GM12878 (cell line): ENCODE measurements around the gene SMG9. TPM values are rescaled to one million over a fixed set of nuclear protein-coding genes. Genes with fewer than 3 reads are reported as not detected.

Experiments
- ATAC-seq: fragments of 200-7000 bp; cut with Tn5 transposase; 3 replicates; pipeline ENCODE4 v1.9.1; 2020; ENCODE audit warnings: mild to moderate bottlenecking, moderate library complexity
- BruUV-seq: library from RNA; stranded (reverse); fragments of 400-500 nt; replicated peaks from 2 replicates; lab custom pipeline; 2021; lab: Mats Ljungman, UMichigan
- CTCF ChIA-PET: fragments of 300-600 bp; sonication (Branson Sonifier 250); formaldehyde crosslinking; extraction: SDS; loops from one replicate; lab custom pipeline; 2021; ENCODE audit warnings: inconsistent platforms; lab: Yijun Ruan, JAX
- POLR2A ChIA-PET: fragments of 350-600 bp; formaldehyde crosslinking; extraction: SDS; loops from one replicate; lab custom pipeline; 2021; ENCODE audit warnings: inconsistent platforms; lab: Charles Lee
- RAD21 ChIA-PET: fragments of 300-600 bp; sonication (Branson Sonifier 250); formaldehyde crosslinking; loops from one replicate; lab custom pipeline; 2023; ENCODE audit warnings: antibody characterized with exemption; ENCODE audit not compliant: unreplicated experiment; lab: Charles Lee
- SMC1A ChIA-PET: fragments of 300-600 bp; sonication (Branson Sonifier 250); formaldehyde crosslinking; loops from one replicate; lab custom pipeline; 2023; ENCODE audit not compliant: unreplicated experiment, uncharacterized antibody; lab: Charles Lee
- DNase-seq: peaks from one replicate; pipeline ENCODE4 v3.0.0-alpha.2; 2011; ENCODE audit warnings: low read depth, low spot score
- FAIRE-seq: peaks from 3 replicates; lab custom pipeline; 2011; peaks lifted over from hg19 to GRCh38; lab: Jason Lieb, UNC
- H2AFZ ChIP-seq: 2 replicates; pipeline ENCODE4 v1.6.0; 2011; ENCODE audit warnings: low read depth, low read length, control low read depth; ENCODE audit not compliant: control insufficient read depth
- H3K27ac ChIP-seq: 2 replicates; pipeline ENCODE4 v1.5.1; 2011; ENCODE audit warnings: control low read depth; ENCODE audit not compliant: control insufficient read depth, insufficient read depth
- H3K27me3 ChIP-seq, 2 experiments: replicated peaks in 1 of 2; 2 replicates each; pipeline versions ENCODE4 v1.6.0 to v1.6.1; 2011; ENCODE audit warnings: low read length in 1 of 2; ENCODE audit not compliant: control insufficient read depth in 2 of 2, insufficient read depth in 2 of 2
- H3K36me3 ChIP-seq, 2 experiments: 2 replicates each; pipeline ENCODE4 v1.5.1; 2011; ENCODE audit warnings: low read length in 1 of 2; ENCODE audit not compliant: control insufficient read depth in 2 of 2, insufficient read depth in 2 of 2
- H3K4me1 ChIP-seq: 2 replicates; pipeline ENCODE4 v1.6.1; 2011; ENCODE audit warnings: mild to moderate bottlenecking, low read length, moderate library complexity, mixed read lengths; ENCODE audit not compliant: control insufficient read depth, insufficient read depth
- H3K4me2 ChIP-seq: 2 replicates; pipeline ENCODE4 v1.6.0; 2011; ENCODE audit warnings: control low read depth; ENCODE audit not compliant: control insufficient read depth, insufficient read depth
- H3K4me3 ChIP-seq: fragments of 200-600 bp; sonication (generic); 2 replicates; pipeline ENCODE4 v1.5.1; 2016
- H3K79me2 ChIP-seq: 2 replicates; pipeline ENCODE4 v1.6.0; 2011; ENCODE audit warnings: low read length; ENCODE audit not compliant: control insufficient read depth, insufficient read depth
- H3K9ac ChIP-seq: 2 replicates; pipeline ENCODE4 v1.8.0; 2011; ENCODE audit warnings: low read length, control low read depth, mixed read lengths; ENCODE audit not compliant: control insufficient read depth, insufficient read depth
- H3K9me3 ChIP-seq: replicated peaks from 3 replicates; pipeline ENCODE4 v1.5.1; 2011; ENCODE audit warnings: mild to moderate bottlenecking, low read length; ENCODE audit not compliant: control insufficient read depth, insufficient read depth
- H4K20me1 ChIP-seq: 2 replicates; pipeline ENCODE4 v1.6.0; 2011; ENCODE audit not compliant: control insufficient read depth, insufficient read depth
- CBX5 ChIP-seq: sonication (generic); IDR thresholded peaks from 2 replicates; pipeline ENCODE4 v1.6.1; 2016; ENCODE audit warnings: low read depth, moderate library complexity, mild to moderate bottlenecking, inconsistent platforms
- CTCF ChIP-seq, 3 experiments: IDR thresholded peaks in 2 of 3; conservative IDR thresholded peaks in 1 of 3; 2 replicates each; pipeline ENCODE4 v1.5.1; 2011; ENCODE audit warnings: low read depth in 3 of 3, low read length in 3 of 3, mild to moderate bottlenecking in 3 of 3, control low read depth in 2 of 3, moderate library complexity in 2 of 3, inconsistent platforms in 1 of 3, mixed read lengths in 1 of 3; ENCODE audit not compliant: control insufficient read depth in 2 of 3, insufficient read depth in 1 of 3; ENCODE audit errors: extremely low read depth in 1 of 3
- EGR1 ChIP-seq, 2 experiments: IDR thresholded peaks; 1 replicate in 1 of 2; 2 replicates in 1 of 2; pipeline ENCODE4 v1.6.1; 2011 to 2012; ENCODE audit warnings: low read depth in 2 of 2, low read length in 2 of 2, borderline replicate concordance in 1 of 2, mild to moderate bottlenecking in 1 of 2, moderate library complexity in 1 of 2
- ELK1 ChIP-seq: IDR thresholded peaks from 2 replicates; pipeline ENCODE4 v1.6.1; 2012; ENCODE audit warnings: low read depth, low read length, improper control_type of control experiment
- HDGF ChIP-seq: fragments of 450-650 bp; IDR thresholded peaks from 2 replicates; pipeline ENCODE4 v1.6.1; 2016; ENCODE audit warnings: antibody characterized with exemption
- KAT2A ChIP-seq: conservative IDR thresholded peaks from 2 replicates; pipeline ENCODE4 v1.6.1; 2011; ENCODE audit warnings: low read depth, low read length; ENCODE audit not compliant: control insufficient read depth
- KDM1A ChIP-seq: fragments of 200-600 bp; sonication (generic); IDR thresholded peaks from 2 replicates; pipeline ENCODE4 v1.6.1; 2016; ENCODE audit warnings: borderline replicate concordance
- MTA2 ChIP-seq: fragments of 450-650 bp; IDR thresholded peaks from 2 replicates; pipeline ENCODE4 v1.6.1; 2016; ENCODE audit warnings: low read depth, mild to moderate bottlenecking, moderate library complexity
- NR2F1 ChIP-seq: fragments of 450-650 bp; conservative IDR thresholded peaks from 2 replicates; pipeline ENCODE4 v1.6.1; 2017; ENCODE audit warnings: mild to moderate bottlenecking
- RBBP5 ChIP-seq: fragments of 200-600 bp; sonication (generic); conservative IDR thresholded peaks from 2 replicates; pipeline ENCODE4 v1.6.1; 2016
- SRF ChIP-seq, 2 experiments: IDR thresholded peaks; 2 replicates each; pipeline ENCODE4 v1.6.1; 2011; ENCODE audit warnings: low read depth in 2 of 2, low read length in 2 of 2, mild to moderate bottlenecking in 1 of 2, moderate library complexity in 1 of 2
- STAT3 ChIP-seq: IDR thresholded peaks from 2 replicates; pipeline ENCODE4 v1.6.1; 2011; ENCODE audit warnings: low read depth, low read length, improper control_type of control experiment
- ZBTB11 ChIP-seq: fragments of 450-650 bp; formaldehyde crosslinking; IDR thresholded peaks from 2 replicates; pipeline ENCODE4 v1.5.0; 2022; ENCODE audit warnings: mild to moderate bottlenecking, missing genetic modification characterization
- ZNF622 ChIP-seq: fragments of 450-650 bp; IDR thresholded peaks from 2 replicates; pipeline ENCODE4 v1.6.1; 2017; ENCODE audit warnings: mild to moderate bottlenecking, inconsistent platforms
- WGBS: methylation state at CpG from one replicate; pipeline ENCODE4 v1.1.6; 2016; ENCODE audit warnings: low lambda C conversion rate; ENCODE audit not compliant: insufficient replicate concordance, insufficient coverage; ENCODE audit errors: missing lambda C conversion rate; 5-methylcytosine and 5-hydroxymethylcytosine counted together
- in situ Hi-C: fragments of 300-500 bp; cut with MboI; formaldehyde crosslinking; loops from 9 replicates; pipeline ENCODE4 v1.14.3; 2018; ENCODE audit warnings: mixed read lengths
- intact Hi-C: fragments of 100-400 bp; cut with micrococcal nuclease; formaldehyde crosslinking; loops from one replicate; pipeline ENCODE4 v1.14.2; 2022; ENCODE audit not compliant: unreplicated experiment
- polyA plus RNA-seq, 11 experiments: library from polyadenylated mRNA; depleted of rRNA in 4 of 11; unstranded in 6 of 11; stranded (reverse) in 5 of 11; fragments of >200 nt; fragmentation: Nextera tagmentation in 4 of 11; fragmentation: Illumina TruSeq in 1 of 11; extraction: Ambion mirVana in 4 of 11; extraction: Trizol in 1 of 11; gene quantifications; 1 replicate in 1 of 11; 2 replicates in 10 of 11; pipeline versions ENCODE4 v1.2.1 to v1.2.3, GENCODE V29; 2011 to 2016; ENCODE audit warnings: inconsistent platforms in 2 of 11, missing spikeins in 2 of 11, low read depth in 1 of 11
- total RNA-seq, 4 experiments: library from RNA; depleted of rRNA in 3 of 4; stranded (reverse); fragments of >200 nt in 3 of 4; fragmentation: Illumina TruSeq in 1 of 4; extraction: Trizol in 1 of 4; gene quantifications; 2 replicates each; pipeline versions ENCODE4 v1.2.1 to v1.2.3, GENCODE V29; 2013 to 2021

SMG9 gene
- total and polyA plus RNA-seq, 10 of the 15 experiments (the other 5 are each of a cell fraction or from before 2014, with no cell fraction given), result 0.69 to 52.2 (median 28.1) TPM

- ChIA-PET POLR2A (interaction anchor here (0.6 kb wide), 1 partner anchor 203 kb away, joined by 4 read pairs; no protein-coding TSS in a partner anchor), CTCF (interaction anchor here (0.6 to 1.4 kb wide), 6 partner anchors 21 to 353 kb away, joined by 3 to 7 read pairs (median 3); no protein-coding TSS in a partner anchor), RAD21 (interaction anchor here (3.6 kb wide), 1 partner anchor 53 kb away, joined by 15 read pairs; no protein-coding TSS in a partner anchor), SMC1A (interaction anchor here (0.7 to 1.5 kb wide), 3 partner anchors 18 to 100 kb away, joined by 3 to 4 read pairs (median 3); no protein-coding TSS in a partner anchor)
- ATAC-seq (no peak), DNase-seq (no peak), FAIRE-seq (peak; percentile 41)
- Histone ChIP-seq H3K9me3 (no peaks in the 10 kb centered on the region), H2AFZ (no peak overlapping the region), H3K9ac (no peak overlapping the region), H3K27ac (no peak overlapping the region), H3K4me2 (no peak overlapping the region), H4K20me1 (no peaks in the 10 kb centered on the region), H3K79me2 (no peaks in the 10 kb centered on the region), H3K4me3 (no peak overlapping the region), H3K4me1 (peaks cover 18% of the 10 kb centered on the region), H3K27me3 (no peaks in the 10 kb centered on the region), H3K36me3 (no peaks in the 10 kb centered on the region)
- intact Hi-C loops, result no loop called here
- no TSS peak for BruUV-seq
- 65% methylated on average over 5 of the region's 5 CpGs for WGBS
- in situ Hi-C loops, result no loop called here
- TF ChIP-seq MTA2 (no peak), ELK1 (no peak), ZNF622 (no peak), KDM1A (no peak), EGR1 (IDR thresholded peaks at IDR 0.05; ENCODE audit: borderline replicate concordance in 1 of 2, low read depth in 2 of 2, low read length in 2 of 2) (no peak), RBBP5 (no peak), SRF (IDR thresholded peaks at IDR 0.05; ENCODE audit: low read depth in 2 of 2, low read length in 2 of 2) (no peak), CTCF (IDR thresholded peaks at IDR 0.05 in 2 of 3, conservative IDR thresholded peaks at IDR 0.05 in 1 of 3; ENCODE audit: control insufficient read depth in 2 of 3, extremely low read depth in 1 of 3, insufficient read depth in 1 of 3, low read depth in 3 of 3, low read length in 3 of 3) (no peak), HDGF (no peak), NR2F1 (no peak), KAT2A (no peak), CBX5 (no peak), STAT3 (no peak), ZBTB11 (CRISPR knock-in tag) (no peak)
Observed at GRCh38 chr19:43721469-43722048, 33.2 kb downstream of the SMG9 start.
